ENCODE measurements around the gene PDE4D. TPM values are rescaled to one million over a fixed set of nuclear protein-coding genes. Genes with fewer than 3 reads are reported as not detected.

The PDE4D gene
- total RNA-seq, 1 donor = 12.7 TPM

- no peak overlapping the region for H3K4me3 ChIP-seq (ENCODE audit: low read depth, low read length)
- DNase-seq (ENCODE audit: low read depth) = no peak
- TF ChIP-seq CTCF (IDR thresholded peaks at IDR 0.05; ENCODE audit: insufficient read depth, low read length) = no peak
Measured at GRCh38 chr5:59354811-59355210, 538.7 kb downstream of the PDE4D start.

GRCh38 chr5:59354274-59354673 lies 539.3 kb downstream of the PDE4D start:
- no peak for TF ChIP-seq CTCF (IDR thresholded peaks at IDR 0.05; ENCODE audit: insufficient read depth, low read length)
- no peak for DNase-seq (ENCODE audit: low read depth)
- no peak overlapping the region for H3K4me3 ChIP-seq (ENCODE audit: low read depth, low read length)

DNA sequence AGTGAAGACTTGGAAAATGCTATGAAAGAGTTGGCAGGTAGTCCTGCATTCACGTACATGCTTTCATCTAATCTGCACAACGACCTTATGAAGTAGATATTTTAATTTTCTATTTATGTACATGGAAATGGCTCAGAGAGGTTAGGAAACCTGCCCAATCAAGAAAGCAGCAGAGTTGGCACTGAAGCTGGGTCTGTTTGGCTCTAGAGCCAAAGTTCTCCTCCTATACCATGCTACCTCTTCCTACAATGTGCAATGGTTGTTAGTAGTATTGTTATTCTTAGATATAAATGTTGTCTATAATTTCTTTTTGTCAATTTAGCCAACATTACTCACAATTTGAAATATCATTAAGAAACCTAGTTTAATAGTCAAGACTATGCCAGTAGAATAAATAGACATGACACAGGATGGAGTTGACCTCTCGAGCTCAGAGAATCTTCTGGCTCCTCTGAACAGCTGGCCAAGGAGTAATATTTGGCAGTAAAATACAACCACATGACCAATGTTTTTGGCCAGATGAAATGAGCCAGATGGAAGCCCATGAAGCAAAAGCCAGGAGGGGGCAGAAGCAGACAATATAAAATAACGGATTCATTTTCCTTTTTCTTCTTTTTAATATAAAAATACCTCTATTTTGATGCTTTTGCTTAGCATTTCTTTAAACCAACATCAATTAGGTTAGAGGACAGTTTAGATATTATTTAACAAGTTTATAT lies 542.3 kb downstream of the PDE4D start:
- DNase-seq (ENCODE audit: low read depth) = peak; percentile 39

DNA sequence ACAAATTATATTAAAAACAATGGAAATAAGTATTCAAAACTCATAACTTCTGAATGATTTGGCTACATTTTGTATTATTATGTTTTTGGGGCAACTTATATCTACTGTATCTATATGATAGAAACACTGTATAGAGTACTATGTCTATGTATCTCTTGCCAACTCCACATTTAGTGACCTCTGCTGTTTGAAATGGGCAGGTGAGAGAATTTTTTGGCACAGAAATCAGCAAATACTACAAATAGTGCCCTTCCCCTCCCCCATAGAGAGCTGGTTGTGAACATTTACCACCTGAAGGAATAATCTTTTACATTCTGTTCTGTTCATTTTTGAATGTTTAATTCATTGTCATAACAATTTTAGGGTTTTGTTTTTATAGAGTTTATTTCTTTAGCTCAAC lies 545.3 kb downstream of the PDE4D start:
- H3K4me3 ChIP-seq (ENCODE audit: low read depth, low read length) = no peak overlapping the region
- no peak for DNase-seq (ENCODE audit: low read depth)
- no peak for TF ChIP-seq CTCF (IDR thresholded peaks at IDR 0.05; ENCODE audit: insufficient read depth, low read length)

More for the DNA sequence above, 542.3 kb downstream of the PDE4D start:
- no peak for TF ChIP-seq CTCF (IDR thresholded peaks at IDR 0.05; ENCODE audit: insufficient read depth, low read length)
- no peak overlapping the region for H3K4me3 ChIP-seq (ENCODE audit: low read depth, low read length)

- no peak for TF ChIP-seq CTCF (IDR thresholded peaks at IDR 0.05; ENCODE audit: insufficient read depth, low read length)
- DNase-seq (ENCODE audit: low read depth) = no peak
Measured at GRCh38 chr5:59346982-59347381, 546.5 kb downstream of the PDE4D start.

GRCh38 chr5:59346514-59346913 lies 547.0 kb downstream of the PDE4D start:
- H3K4me3 ChIP-seq (ENCODE audit: low read depth, low read length) = no peak overlapping the region
- DNase-seq (ENCODE audit: low read depth) = no peak
- TF ChIP-seq CTCF (IDR thresholded peaks at IDR 0.05; ENCODE audit: insufficient read depth, low read length) = no peak

More at GRCh38 chr5:59346982-59347381, 546.5 kb downstream of the PDE4D start:
- no peak overlapping the region for H3K4me3 ChIP-seq (ENCODE audit: low read depth, low read length)

DNA sequence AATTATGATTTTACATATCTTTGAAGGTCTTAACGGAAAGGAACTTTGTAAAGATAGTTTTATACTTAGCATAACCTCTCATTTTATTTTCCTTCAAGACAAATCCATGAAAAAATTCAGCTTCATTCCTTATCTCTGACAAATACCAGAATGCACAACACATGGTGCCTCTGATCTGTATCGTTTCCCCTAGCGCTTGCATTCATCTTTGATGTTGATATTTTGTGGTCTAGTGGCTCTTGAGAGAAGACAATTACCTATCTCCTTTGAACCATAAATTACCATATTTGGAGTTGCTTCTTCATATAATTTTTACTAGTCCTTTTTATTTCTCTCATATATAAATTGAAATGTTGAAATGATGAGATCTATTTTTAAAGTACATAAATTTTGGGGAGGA lies 551.3 kb downstream of the PDE4D start:
- H3K4me3 ChIP-seq (ENCODE audit: low read depth, low read length) = no peak overlapping the region
- no peak for DNase-seq (ENCODE audit: low read depth)
- no peak for TF ChIP-seq CTCF (IDR thresholded peaks at IDR 0.05; ENCODE audit: insufficient read depth, low read length)

Measured in fibroblast of the aortic adventitia (primary cell).